T-cell (primary cell): ENCODE data around the gene DLG5. TPM values are rescaled to one million over a fixed set of nuclear protein-coding genes. Genes with fewer than 3 reads are reported as not detected.

Experiments used
- ATAC-seq, 4 experiments: fragments of 200-7000 bp in 3 of 4; fragments of 150-1000 bp in 1 of 4; cut with Tn5 transposase; replicated peaks in 1 of 4; 1 replicate in 3 of 4; 2 replicates in 1 of 4; pipeline ENCODE4 v1.10.0; 2021; ENCODE audit warnings: moderate library complexity in 3 of 4, mild to moderate bottlenecking in 2 of 4, moderate number of reproducible peaks in 1 of 4
- CTCF ChIA-PET, 2 donors: fragments of 300-600 bp; sonication (Branson Sonifier 250); formaldehyde crosslinking; loops; one replicate each; lab custom pipeline; 2022; ENCODE audit warnings: antibody characterized with exemption in 2 of 2; lab: Charles Lee
- POLR2A ChIA-PET, 2 donors: fragments of 300-600 bp; sonication (Branson Sonifier 250); formaldehyde crosslinking; loops; one replicate each; lab custom pipeline; 2022; ENCODE audit warnings: antibody characterized with exemption in 2 of 2; lab: Charles Lee
- DNase-seq, 35 experiments: peaks; one replicate each; pipeline versions ENCODE4 v3.0.0 to v3.0.0-alpha.2; 2013 to 2023
- H3K27ac ChIP-seq: one replicate; pipeline ENCODE4 v1.5.1; 2013; ENCODE audit warnings: low read length
- H3K27me3 ChIP-seq, 2 experiments: replicated peaks in 1 of 2; 1 replicate in 1 of 2; 2 replicates in 1 of 2; pipeline versions ENCODE4 v1.6.1 to v1.7.0; 2013; ENCODE audit warnings: low read length in 1 of 2, mixed read lengths in 1 of 2; ENCODE audit not compliant: control insufficient read depth in 2 of 2, insufficient read depth in 2 of 2; ENCODE audit errors: extremely low read depth in 1 of 2
- H3K36me3 ChIP-seq, 2 donors: 1 replicate in 1 of 2; 2 replicates in 1 of 2; pipeline versions ENCODE4 v1.6.1 to v1.7.0; 2013; ENCODE audit warnings: low read length in 1 of 2; ENCODE audit not compliant: control insufficient read depth in 2 of 2, insufficient read depth in 1 of 2; ENCODE audit errors: extremely low read depth in 1 of 2
- H3K4me1 ChIP-seq, 2 experiments: 1 replicate in 1 of 2; 2 replicates in 1 of 2; pipeline versions ENCODE4 v1.6.1 to v1.7.0; 2013; ENCODE audit warnings: low read length in 2 of 2, mixed read lengths in 1 of 2; ENCODE audit not compliant: insufficient read depth in 2 of 2, control insufficient read depth in 1 of 2; ENCODE audit errors: extremely low read depth in 1 of 2
- H3K4me3 ChIP-seq, 2 donors: 1 replicate in 1 of 2; 2 replicates in 1 of 2; pipeline versions ENCODE4 v1.5.1 to v1.7.0; 2013; ENCODE audit warnings: mild to moderate bottlenecking in 2 of 2, low read length in 1 of 2, moderate library complexity in 1 of 2; ENCODE audit not compliant: control insufficient read depth in 1 of 2; ENCODE audit errors: extremely low read depth in 1 of 2
- H3K9me3 ChIP-seq: 2 replicates; pipeline ENCODE4 v1.7.0; 2013
- H3K27ac Mint-ChIP-seq, 2 donors: one replicate each; pipeline ENCODE4 v1.8.0; 2020 to 2021; ENCODE audit warnings: mild to moderate bottlenecking in 2 of 2, mixed read lengths in 2 of 2
- H3K27me3 Mint-ChIP-seq, 2 donors: one replicate each; pipeline ENCODE4 v1.8.0; 2021 to 2022; ENCODE audit warnings: mixed read lengths in 2 of 2
- H3K36me3 Mint-ChIP-seq: one replicate; pipeline ENCODE4 v1.8.0; 2021; ENCODE audit warnings: mixed read lengths
- H3K4me1 Mint-ChIP-seq, 3 donors: one replicate each; pipeline ENCODE4 v1.8.0; 2020 to 2022; ENCODE audit warnings: mixed read lengths in 3 of 3, mild to moderate bottlenecking in 1 of 3
- H3K4me3 Mint-ChIP-seq, 3 donors: one replicate each; pipeline ENCODE4 v1.8.0; 2020 to 2022; ENCODE audit warnings: mild to moderate bottlenecking in 3 of 3, mixed read lengths in 3 of 3, moderate library complexity in 3 of 3
- H3K9me3 Mint-ChIP-seq, 3 donors: one replicate each; pipeline ENCODE4 v1.8.0; 2020 to 2022; ENCODE audit warnings: mixed read lengths in 3 of 3
- WGBS: methylation state at CpG from one replicate; pipeline ENCODE4 v1.1.5; 2013; ENCODE audit warnings: missing lambda C conversion rate; ENCODE audit not compliant: insufficient coverage; 5-methylcytosine and 5-hydroxymethylcytosine counted together
- total RNA-seq, 35 experiments: library from RNA in 6 of 35; stranded (reverse) in 6 of 35; fragments of 120-200 nt in 1 of 35; gene quantifications; one replicate each; pipeline versions ENCODE4 v1.2.1 to v1.2.4 and lab custom pipeline; 2013 to 2026

Gene DLG5
- total RNA-seq, 5 donors from 2014 or later (not counting 1 experiment from before 2014, with no cell fraction given), result 1.3 to 12.8 (median 3.5) TPM

GRCh38 chr10:77812741-77813140, 113.8 kb downstream of the DLG5 start:
- no peaks in the 10 kb centered on the region for H3K4me1 ChIP-seq
- no peaks in the 10 kb centered on the region for H3K9me3 Mint-ChIP-seq
- H3K36me3 ChIP-seq, result no peaks in the 10 kb centered on the region
- POLR2A ChIA-PET, result no interaction called here
- no peak overlapping the region for H3K27ac Mint-ChIP-seq
- H3K27me3 ChIP-seq, result no peaks in the 10 kb centered on the region
- H3K9me3 ChIP-seq, result no peaks in the 10 kb centered on the region
- WGBS, result 80% methylated on average over 6 of the region's 6 CpGs
- no peak overlapping the region for H3K4me3 ChIP-seq
- ATAC-seq (no peak), DNase-seq (no peak)
- no peaks in the 10 kb centered on the region for H3K27me3 Mint-ChIP-seq
- no peak overlapping the region for H3K4me3 Mint-ChIP-seq
- H3K4me1 Mint-ChIP-seq, result no peaks in the 10 kb centered on the region
- no peaks in the 10 kb centered on the region for H3K36me3 Mint-ChIP-seq
- CTCF ChIA-PET, result no interaction called here
- no peak overlapping the region for H3K27ac ChIP-seq

- H3K27ac Mint-ChIP-seq, result no peak overlapping the region
- 95% methylated on average over 21 of the region's 23 CpGs for WGBS
- no peak overlapping the region for H3K4me3 Mint-ChIP-seq
Measured at GRCh38 chr10:77811831-77812430, 114.6 kb downstream of the DLG5 start.

GRCh38 chr10:77810446-77811335, 115.9 kb downstream of the DLG5 start:
- Histone ChIP-seq H3K4me1 (no peaks in the 10 kb centered on the region), H3K27ac (no peak overlapping the region), H3K9me3 (no peaks in the 10 kb centered on the region), H3K27me3 (no peaks in the 10 kb centered on the region), H3K36me3 (no peaks in the 10 kb centered on the region), H3K4me3 (no peak overlapping the region)
- ChIA-PET CTCF (interaction anchor here in 1 of 2 donors (0.5 kb wide), 1 partner anchor 97 kb away, joined by 4 read pairs; no protein-coding TSS in a partner anchor), POLR2A (no interaction called here)
- WGBS, result 86% methylated on average over 15 of the region's 23 CpGs
- Mint-ChIP-seq H3K27ac (no peak overlapping the region), H3K27me3 (no peaks in the 10 kb centered on the region), H3K4me1 (no peaks in the 10 kb centered on the region), H3K9me3 (no peaks in the 10 kb centered on the region), H3K4me3 (no peak overlapping the region), H3K36me3 (no peaks in the 10 kb centered on the region)
- ATAC-seq, result no peak
- DNase-seq, result no peak

More at GRCh38 chr10:77811831-77812430, 114.6 kb downstream of the DLG5 start:
- H3K4me3 ChIP-seq, result no peak overlapping the region
- CTCF ChIA-PET, result no interaction called here
- no peaks in the 10 kb centered on the region for H3K27me3 ChIP-seq
- POLR2A ChIA-PET, result no interaction called here
- no peaks in the 10 kb centered on the region for H3K9me3 ChIP-seq
- ATAC-seq (no peak), DNase-seq (no peak)
- H3K4me1 Mint-ChIP-seq, result no peaks in the 10 kb centered on the region
- H3K9me3 Mint-ChIP-seq, result no peaks in the 10 kb centered on the region
- no peaks in the 10 kb centered on the region for H3K36me3 Mint-ChIP-seq
- H3K4me1 ChIP-seq, result no peaks in the 10 kb centered on the region
- no peak overlapping the region for H3K27ac ChIP-seq
- no peaks in the 10 kb centered on the region for H3K36me3 ChIP-seq
- no peaks in the 10 kb centered on the region for H3K27me3 Mint-ChIP-seq

GRCh38 chr10:77809336-77809735, 117.2 kb downstream of the DLG5 start:
- Mint-ChIP-seq H3K27ac (no peak overlapping the region), H3K27me3 (no peaks in the 10 kb centered on the region), H3K4me3 (no peak overlapping the region), H3K4me1 (no peaks in the 10 kb centered on the region), H3K9me3 (no peaks in the 10 kb centered on the region), H3K36me3 (no peaks in the 10 kb centered on the region)
- no peaks in the 10 kb centered on the region for H3K9me3 ChIP-seq
- no peak for DNase-seq
- H3K36me3 ChIP-seq, result peaks cover 0 to 2% of the 10 kb centered on the region in 2 donors
- WGBS, result 100% methylated on average over 3 of the region's 8 CpGs
- ChIA-PET CTCF (interaction anchor here in 1 of 2 donors (0.6 kb wide), 1 partner anchor 32 kb away, joined by 3 read pairs; no protein-coding TSS in a partner anchor), POLR2A (no interaction called here)
- no peaks in the 10 kb centered on the region for H3K27me3 ChIP-seq
- H3K27ac ChIP-seq, result no peak overlapping the region
- H3K4me3 ChIP-seq, result no peak overlapping the region
- H3K4me1 ChIP-seq, result no peaks in the 10 kb centered on the region
- ATAC-seq, result no peak

GRCh38 chr10:77807706-77808105, 118.8 kb downstream of the DLG5 start:
- ChIA-PET POLR2A (no interaction called here), CTCF (interaction anchor here in 1 of 2 donors (0.5 kb wide), 1 partner anchor 88 kb away, joined by 6 read pairs; no protein-coding TSS in a partner anchor)
- DNase-seq, result no peak
- H3K4me1 ChIP-seq, result no peaks in the 10 kb centered on the region
- Mint-ChIP-seq H3K9me3 (no peaks in the 10 kb centered on the region), H3K4me3 (no peak overlapping the region), H3K27me3 (no peaks in the 10 kb centered on the region), H3K27ac (no peak overlapping the region), H3K4me1 (no peaks in the 10 kb centered on the region), H3K36me3 (no peaks in the 10 kb centered on the region)
- no peak overlapping the region for H3K4me3 ChIP-seq
- ATAC-seq, result no peak
- no peaks in the 10 kb centered on the region for H3K9me3 ChIP-seq
- H3K36me3 ChIP-seq, result peaks cover 0 to 2% of the 10 kb centered on the region in 2 donors
- H3K27ac ChIP-seq, result no peak overlapping the region
- no peaks in the 10 kb centered on the region for H3K27me3 ChIP-seq
- 100% methylated on average over 2 of the region's 9 CpGs for WGBS

GRCh38 chr10:77806511-77807157, 119.9 kb downstream of the DLG5 start:
- CTCF ChIA-PET, result interaction anchor here (0.6 to 0.7 kb wide), 2 partner anchors 16 to 41 kb away, joined by 4 read pairs; no protein-coding TSS in a partner anchor

More at GRCh38 chr10:77806511-77807157, 119.9 kb downstream of the DLG5 start:
- Histone ChIP-seq H3K9me3 (no peaks in the 10 kb centered on the region), H3K4me1 (peaks cover 4 to 5% of the 10 kb centered on the region in 2 experiments), H3K27ac (no peak overlapping the region), H3K36me3 (peaks cover 0 to 2% of the 10 kb centered on the region in 2 donors), H3K27me3 (no peaks in the 10 kb centered on the region), H3K4me3 (no peak overlapping the region)
- no peaks in the 10 kb centered on the region for H3K9me3 Mint-ChIP-seq
- ATAC-seq (no peak), DNase-seq (no peak)
- no peak overlapping the region for H3K27ac Mint-ChIP-seq
- peaks cover 4 to 7% (median 7%) of the 10 kb centered on the region in 3 donors for H3K4me1 Mint-ChIP-seq
- no peaks in the 10 kb centered on the region for H3K27me3 Mint-ChIP-seq
- H3K4me3 Mint-ChIP-seq, result no peak overlapping the region
- no peaks in the 10 kb centered on the region for H3K36me3 Mint-ChIP-seq
- POLR2A ChIA-PET, result no interaction called here
- 92% methylated on average over 9 of the region's 19 CpGs for WGBS
